Retinal pigment epithelial cell (primary cell): ENCODE measurements around the gene RGS11.

ENCODE experiments used
- DNase-seq: peaks from one replicate; pipeline ENCODE4 v3.0.0-alpha.2; 2010; ENCODE audit warnings: low read depth
- H3K4me3 ChIP-seq: 2 replicates; pipeline ENCODE4 v1.5.1; 2011; ENCODE audit warnings: mild to moderate bottlenecking, low read length, control low read depth, moderate library complexity
- CTCF ChIP-seq: conservative IDR thresholded peaks from 2 replicates; pipeline ENCODE4 v1.5.1; 2011; ENCODE audit warnings: low read depth, low read length, control low read depth, inconsistent platforms

Gene RGS11

GRCh38 chr16:275786-276232 lies at the start of gene RGS11:
Gene RGS11 (minus strand): TSS chr16:275944. CDS start chr16:275911, 33 bp downstream.
- no peak for TF ChIP-seq CTCF
- DNase-seq: no peak
- peak within 1 kb of the TSS; percentile 37 for H3K4me3 ChIP-seq

GRCh38 chr16:324451-325334 lies 48.9 kb upstream of the RGS11 start:
- no peak for TF ChIP-seq CTCF
- no peak for DNase-seq
- H3K4me3 ChIP-seq: no peak overlapping the region

- no peak overlapping the region for H3K4me3 ChIP-seq
- no peak for DNase-seq
- TF ChIP-seq CTCF: no peak
Observed at GRCh38 chr16:324201-324450, 48.4 kb upstream of the RGS11 start.

- DNase-seq: no peak
- no peak for TF ChIP-seq CTCF
- H3K4me3 ChIP-seq: no peak overlapping the region
Observed at GRCh38 chr16:322476-323143, 46.9 kb upstream of the RGS11 start.

- H3K4me3 ChIP-seq: no peak overlapping the region
- no peak for DNase-seq
- TF ChIP-seq CTCF: no peak
Observed at GRCh38 chr16:321532-321931, 45.8 kb upstream of the RGS11 start.

- DNase-seq: no peak
- H3K4me3 ChIP-seq: no peak overlapping the region
- no peak for TF ChIP-seq CTCF
Observed at GRCh38 chr16:320206-320605, 44.5 kb upstream of the RGS11 start.

GRCh38 chr16:318628-319027 lies 42.9 kb upstream of the RGS11 start:
- H3K4me3 ChIP-seq: no peak overlapping the region
- peak; percentile 14 for TF ChIP-seq CTCF
- no peak for DNase-seq
